ENCODE data around the gene NTSR2. TPM values are rescaled to one million over a fixed set of nuclear protein-coding genes. Genes with fewer than 3 reads are reported as not detected.

Gene NTSR2
- total and polyA plus RNA-seq, 4 donors: not detected

GRCh38 chr2:11699686-11700670, 30.0 kb upstream of the NTSR2 start:
- no peak overlapping the region for H3K9ac ChIP-seq (ENCODE audit: low read depth in 1 of 2, low read length in 2 of 2)
- H3K4me1 ChIP-seq (ENCODE audit: control insufficient read depth in 4 of 4, insufficient read depth in 4 of 4, low read length in 3 of 4): peaks cover 0 to 11% (median 3%) of the 10 kb centered on the region in 4 donors
- H3K4me3 ChIP-seq (ENCODE audit: low read depth in 1 of 3, low read length in 3 of 3): no peak overlapping the region
- H3K27me3 ChIP-seq (ENCODE audit: control insufficient read depth in 4 of 4, insufficient read depth in 4 of 4, low read length in 3 of 4): no peaks in the 10 kb centered on the region
- no peak overlapping the region for H3K27ac ChIP-seq (ENCODE audit: low read depth in 1 of 2, low read length in 2 of 2)
- no peaks in the 10 kb centered on the region for H3K36me3 ChIP-seq (ENCODE audit: control insufficient read depth in 4 of 4, insufficient read depth in 3 of 4, low read depth in 1 of 4, low read length in 3 of 4)
- H3K9me3 ChIP-seq (ENCODE audit: control insufficient read depth in 4 of 4, low read length in 3 of 4): no peaks in the 10 kb centered on the region
- DNase-seq (ENCODE audit: low spot score): no peak
- 80% methylated on average over 9 of the region's 9 CpGs for WGBS
- TF ChIP-seq RXRA (IDR thresholded peaks at IDR 0.05) (peak in 1 of 2 donors; percentile 13), FOXA2 (IDR thresholded peaks at IDR 0.05) (no peak)

DNA sequence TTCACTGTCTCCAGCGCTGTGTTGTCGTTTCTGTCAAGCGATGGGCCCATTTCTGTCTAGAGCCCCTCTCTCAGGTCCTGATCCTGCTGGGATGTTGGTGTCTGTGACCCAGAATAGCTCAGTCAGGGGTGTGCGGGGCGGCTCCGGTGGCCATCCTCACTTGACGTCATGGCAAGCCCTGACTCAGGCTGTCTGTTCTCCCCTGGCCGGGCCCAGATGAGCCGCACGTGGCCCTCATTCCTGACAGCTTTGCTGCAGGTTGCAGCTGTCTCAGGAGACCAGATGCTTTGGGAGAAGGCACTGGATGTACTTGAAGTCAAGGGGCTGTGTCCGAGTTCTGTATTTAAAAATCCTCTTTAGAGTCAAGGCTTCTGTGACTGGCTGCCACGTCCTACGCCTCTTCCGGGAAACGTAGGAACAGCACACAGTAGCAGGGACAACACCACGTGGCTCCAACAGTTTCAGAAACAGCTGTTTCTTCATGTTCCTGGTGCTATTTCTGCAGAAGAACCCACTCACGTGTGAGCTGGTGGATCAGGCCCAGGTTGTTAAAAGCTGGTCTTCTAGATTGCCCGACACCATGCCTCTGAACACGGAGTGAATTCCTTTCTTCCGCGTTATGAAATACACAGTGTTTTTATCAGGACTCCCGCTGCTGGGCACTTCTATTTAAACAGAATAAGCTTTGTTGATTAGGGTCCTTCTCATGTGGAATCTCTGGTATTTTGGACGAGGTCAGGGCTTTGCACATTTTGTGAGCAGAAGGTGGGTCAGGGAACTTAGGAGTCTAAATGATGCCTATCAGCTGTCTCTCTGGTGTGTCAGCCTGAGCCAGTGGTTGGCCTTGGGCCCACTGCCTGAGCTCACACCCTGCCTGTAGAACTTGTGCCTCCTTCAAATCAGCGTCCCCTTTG, 28.3 kb upstream of the NTSR2 start:
- Histone ChIP-seq H3K4me3 (ENCODE audit: low read depth in 1 of 3, low read length in 3 of 3) (no peak overlapping the region), H3K9me3 (ENCODE audit: control insufficient read depth in 4 of 4, low read length in 3 of 4) (no peaks in the 10 kb centered on the region), H3K4me1 (ENCODE audit: control insufficient read depth in 4 of 4, insufficient read depth in 4 of 4, low read length in 3 of 4) (peaks cover 0 to 14% (median 3%) of the 10 kb centered on the region in 4 donors), H3K9ac (ENCODE audit: low read depth in 1 of 2, low read length in 2 of 2) (no peak overlapping the region), H3K27me3 (ENCODE audit: control insufficient read depth in 4 of 4, insufficient read depth in 4 of 4, low read length in 3 of 4) (no peaks in the 10 kb centered on the region), H3K27ac (ENCODE audit: low read depth in 1 of 2, low read length in 2 of 2) (peak overlapping the region; percentile 42 to 70), H3K36me3 (ENCODE audit: control insufficient read depth in 4 of 4, insufficient read depth in 3 of 4, low read depth in 1 of 4, low read length in 3 of 4) (no peaks in the 10 kb centered on the region)
- WGBS: 72% methylated on average over 24 of the region's 24 CpGs
- TF ChIP-seq RAD21 (IDR thresholded peaks at IDR 0.05) (no peak), EGR1 (IDR thresholded peaks at IDR 0.05; ENCODE audit: low read depth in 2 of 2) (no peak), JUND (IDR thresholded peaks at IDR 0.05) (no peak), FOXA1 (IDR thresholded peaks at IDR 0.05) (no peak), SP1 (IDR thresholded peaks at IDR 0.05) (no peak), HNF4G (IDR thresholded peaks at IDR 0.05) (no peak), TAF1 (conservative IDR thresholded peaks at IDR 0.05) (no peak), FOXA2 (IDR thresholded peaks at IDR 0.05) (no peak), RXRA (IDR thresholded peaks at IDR 0.05) (no peak), HNF4A (conservative IDR thresholded peaks at IDR 0.05) (no peak), NR2F2 (IDR thresholded peaks at IDR 0.05) (no peak), GABPA (IDR thresholded peaks at IDR 0.05 in 1 of 2, conservative IDR thresholded peaks at IDR 0.05 in 1 of 2) (no peak)
- TF ChIP-seq, protein P1, sequence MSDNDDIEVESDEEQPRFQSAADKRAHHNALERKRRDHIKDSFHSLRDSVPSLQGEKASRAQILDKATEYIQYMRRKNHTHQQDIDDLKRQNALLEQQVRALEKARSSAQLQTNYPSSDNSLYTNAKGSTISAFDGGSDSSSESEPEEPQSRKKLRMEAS (IDR thresholded peaks at IDR 0.05): no peak
- TF ChIP-seq, protein P2, sequence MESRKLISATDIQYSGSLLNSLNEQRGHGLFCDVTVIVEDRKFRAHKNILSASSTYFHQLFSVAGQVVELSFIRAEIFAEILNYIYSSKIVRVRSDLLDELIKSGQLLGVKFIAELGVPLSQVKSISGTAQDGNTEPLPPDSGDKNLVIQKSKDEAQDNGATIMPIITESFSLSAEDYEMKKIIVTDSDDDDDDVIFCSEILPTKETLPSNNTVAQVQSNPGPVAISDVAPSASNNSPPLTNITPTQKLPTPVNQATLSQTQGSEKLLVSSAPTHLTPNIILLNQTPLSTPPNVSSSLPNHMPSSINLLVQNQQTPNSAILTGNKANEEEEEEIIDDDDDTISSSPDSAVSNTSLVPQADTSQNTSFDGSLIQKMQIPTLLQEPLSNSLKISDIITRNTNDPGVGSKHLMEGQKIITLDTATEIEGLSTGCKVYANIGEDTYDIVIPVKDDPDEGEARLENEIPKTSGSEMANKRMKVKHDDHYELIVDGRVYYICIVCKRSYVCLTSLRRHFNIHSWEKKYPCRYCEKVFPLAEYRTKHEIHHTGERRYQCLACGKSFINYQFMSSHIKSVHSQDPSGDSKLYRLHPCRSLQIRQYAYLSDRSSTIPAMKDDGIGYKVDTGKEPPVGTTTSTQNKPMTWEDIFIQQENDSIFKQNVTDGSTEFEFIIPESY (IDR thresholded peaks at IDR 0.05): no peak
- TF ChIP-seq, protein P3, sequence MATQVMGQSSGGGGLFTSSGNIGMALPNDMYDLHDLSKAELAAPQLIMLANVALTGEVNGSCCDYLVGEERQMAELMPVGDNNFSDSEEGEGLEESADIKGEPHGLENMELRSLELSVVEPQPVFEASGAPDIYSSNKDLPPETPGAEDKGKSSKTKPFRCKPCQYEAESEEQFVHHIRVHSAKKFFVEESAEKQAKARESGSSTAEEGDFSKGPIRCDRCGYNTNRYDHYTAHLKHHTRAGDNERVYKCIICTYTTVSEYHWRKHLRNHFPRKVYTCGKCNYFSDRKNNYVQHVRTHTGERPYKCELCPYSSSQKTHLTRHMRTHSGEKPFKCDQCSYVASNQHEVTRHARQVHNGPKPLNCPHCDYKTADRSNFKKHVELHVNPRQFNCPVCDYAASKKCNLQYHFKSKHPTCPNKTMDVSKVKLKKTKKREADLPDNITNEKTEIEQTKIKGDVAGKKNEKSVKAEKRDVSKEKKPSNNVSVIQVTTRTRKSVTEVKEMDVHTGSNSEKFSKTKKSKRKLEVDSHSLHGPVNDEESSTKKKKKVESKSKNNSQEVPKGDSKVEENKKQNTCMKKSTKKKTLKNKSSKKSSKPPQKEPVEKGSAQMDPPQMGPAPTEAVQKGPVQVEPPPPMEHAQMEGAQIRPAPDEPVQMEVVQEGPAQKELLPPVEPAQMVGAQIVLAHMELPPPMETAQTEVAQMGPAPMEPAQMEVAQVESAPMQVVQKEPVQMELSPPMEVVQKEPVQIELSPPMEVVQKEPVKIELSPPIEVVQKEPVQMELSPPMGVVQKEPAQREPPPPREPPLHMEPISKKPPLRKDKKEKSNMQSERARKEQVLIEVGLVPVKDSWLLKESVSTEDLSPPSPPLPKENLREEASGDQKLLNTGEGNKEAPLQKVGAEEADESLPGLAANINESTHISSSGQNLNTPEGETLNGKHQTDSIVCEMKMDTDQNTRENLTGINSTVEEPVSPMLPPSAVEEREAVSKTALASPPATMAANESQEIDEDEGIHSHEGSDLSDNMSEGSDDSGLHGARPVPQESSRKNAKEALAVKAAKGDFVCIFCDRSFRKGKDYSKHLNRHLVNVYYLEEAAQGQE (IDR thresholded peaks at IDR 0.05): no peak
- DNase-seq (ENCODE audit: low spot score): no peak
